Left ventricle myocardium superior (tissue), 1 donor: ENCODE results near the gene DENND4A. TPM values are rescaled to one million over a fixed set of nuclear protein-coding genes. Genes with fewer than 3 reads are reported as not detected.

Experiments used
- ATAC-seq: fragments of 200-7000 bp; cut with Tn5 transposase; one replicate; pipeline ENCODE4 v1.9.1; 2020; ENCODE audit warnings: mild to moderate bottlenecking, moderate library complexity
- DNase-seq: peaks from one replicate; pipeline ENCODE4 v3.0.0-alpha.2; 2020
- intact Hi-C: fragments of 100-400 bp; cut with micrococcal nuclease; formaldehyde crosslinking; loops from one replicate; pipeline ENCODE4 v1.11.0; 2022
- long read RNA-seq: library from polyadenylated mRNA; unstranded; transcript quantifications from one replicate; pipeline ENCODE4 v2.0.0, GENCODE V29; 2021
- total RNA-seq: library from RNA; stranded (reverse); fragmentation: NEBNext Ultra II Directional; extraction: Animal tissue kit (Norgen Biotek cat#: 25700); gene quantifications from one replicate; pipeline ENCODE4 v1.2.1, GENCODE V29; 2021
- donor health status: DM: no; HTN: yes; CAD: no; lungs with severe emphysema.

DENND4A gene
- 14.0 TPM for total RNA-seq
- long read RNA-seq, partial matches to known transcripts = 2 of 3 reads
- long read RNA-seq, other reads (novel, unspliced or antisense) = 1 of 3 reads

GRCh38 chr15:65792138-65792987 is at the start of gene DENND4A:
TSS of gene DENND4A (minus strand) at chr15:65792293. CDS start at chr15:65756450, 35,843 bp downstream.
- intact Hi-C loops = no loop called here
- peak; percentile 96 for ATAC-seq
- DNase-seq = peak; percentile 99

- DNase-seq (no peak), ATAC-seq (peak; percentile 53)
- intact Hi-C loops = no loop called here
Measured at GRCh38 chr15:65841121-65841930, 49.2 kb upstream of the DENND4A start.

- ATAC-seq = no peak
- DNase-seq = no peak
- intact Hi-C loops = no loop called here
Measured at GRCh38 chr15:65839985-65840384, 47.9 kb upstream of the DENND4A start.

GRCh38 chr15:65839354-65839901 is 47.3 kb upstream of the DENND4A start:
- DNase-seq = no peak
- no peak for ATAC-seq
- intact Hi-C loops = no loop called here

GRCh38 chr15:65837301-65838294 is 45.5 kb upstream of the DENND4A start:
- DNase-seq = no peak
- intact Hi-C loops = no loop called here
- no peak for ATAC-seq

GRCh38 chr15:65836665-65837064 is 44.6 kb upstream of the DENND4A start:
- intact Hi-C loops = no loop called here
- ATAC-seq = no peak
- DNase-seq = no peak

- no peak for DNase-seq
- no peak for ATAC-seq
- intact Hi-C loops = no loop called here
Measured at GRCh38 chr15:65835447-65835846, 43.4 kb upstream of the DENND4A start.

- intact Hi-C loops = no loop called here
- no peak for DNase-seq
- no peak for ATAC-seq
Measured at GRCh38 chr15:65834603-65835282, 42.6 kb upstream of the DENND4A start.

- peak; percentile 29 for ATAC-seq
- peak; percentile 36 for DNase-seq
- intact Hi-C loops = no loop called here
Measured at GRCh38 chr15:65833501-65834205, 41.6 kb upstream of the DENND4A start.

- peak; percentile 73 for DNase-seq
- peak; percentile 92 for ATAC-seq
- intact Hi-C loops = no loop called here
Measured at GRCh38 chr15:65832549-65833364, 40.7 kb upstream of the DENND4A start.

GRCh38 chr15:65829130-65829764 is 37.2 kb upstream of the DENND4A start:
- intact Hi-C loops = no loop called here
- ATAC-seq (no peak), DNase-seq (no peak)

- ATAC-seq (no peak), DNase-seq (no peak)
- intact Hi-C loops = no loop called here
Measured at GRCh38 chr15:65828585-65828984, 36.5 kb upstream of the DENND4A start.

GRCh38 chr15:65827065-65827464 is 35.0 kb upstream of the DENND4A start:
- DNase-seq = no peak
- intact Hi-C loops = no loop called here

GRCh38 chr15:65824941-65825544 is 33.0 kb upstream of the DENND4A start:
- intact Hi-C loops = no loop called here

More at GRCh38 chr15:65827065-65827464, 35.0 kb upstream of the DENND4A start:
- no peak for ATAC-seq

GRCh38 chr15:65824031-65824743 is 32.1 kb upstream of the DENND4A start:
- DNase-seq (no peak), ATAC-seq (peak; percentile 94)
- intact Hi-C loops = no loop called here

More at GRCh38 chr15:65824941-65825544, 33.0 kb upstream of the DENND4A start:
- ATAC-seq (peak; percentile 77), DNase-seq (no peak)
